IPS-15b (cell line): ENCODE data around the gene LRRN3.

Source experiments
- H3K27me3 ChIP-seq: one replicate; pipeline ENCODE4 v1.6.1; 2013; ENCODE audit warnings: low read length; ENCODE audit not compliant: control insufficient read depth, insufficient read depth
- H3K36me3 ChIP-seq: one replicate; pipeline ENCODE4 v1.6.1; 2013; ENCODE audit warnings: low read length; ENCODE audit not compliant: control insufficient read depth, insufficient read depth
- H3K4me1 ChIP-seq: one replicate; pipeline ENCODE4 v1.6.1; 2013; ENCODE audit warnings: mild to moderate bottlenecking, low read length; ENCODE audit not compliant: control insufficient read depth, insufficient read depth
- H3K4me3 ChIP-seq: one replicate; pipeline ENCODE4 v1.5.1; 2013; ENCODE audit warnings: low read depth, low read length
- H3K9ac ChIP-seq: one replicate; pipeline ENCODE4 v1.6.1; 2013; ENCODE audit warnings: low read depth, mild to moderate bottlenecking, low read length
- H3K9me3 ChIP-seq: one replicate; pipeline ENCODE4 v1.6.1; 2013; ENCODE audit warnings: mild to moderate bottlenecking, low read length; ENCODE audit not compliant: control insufficient read depth, insufficient read depth

LRRN3 gene

GRCh38 chr7:111145472-111145871 lies 54.5 kb downstream of the LRRN3 start:
- H3K4me1 ChIP-seq: no peaks in the 10 kb centered on the region
- no peaks in the 10 kb centered on the region for H3K9me3 ChIP-seq
- H3K27me3 ChIP-seq: no peaks in the 10 kb centered on the region
- no peaks in the 10 kb centered on the region for H3K36me3 ChIP-seq
- H3K4me3 ChIP-seq: no peak overlapping the region
- no peak overlapping the region for H3K9ac ChIP-seq

GRCh38 chr7:111146136-111146535 lies 55.2 kb downstream of the LRRN3 start:
- Histone ChIP-seq H3K9ac (no peak overlapping the region), H3K4me3 (no peak overlapping the region), H3K27me3 (no peaks in the 10 kb centered on the region), H3K9me3 (no peaks in the 10 kb centered on the region), H3K36me3 (no peaks in the 10 kb centered on the region), H3K4me1 (no peaks in the 10 kb centered on the region)

GRCh38 chr7:111147708-111148533 lies 57.0 kb downstream of the LRRN3 start:
- H3K4me1 ChIP-seq: no peaks in the 10 kb centered on the region
- H3K27me3 ChIP-seq: no peaks in the 10 kb centered on the region
- no peaks in the 10 kb centered on the region for H3K9me3 ChIP-seq
- no peak overlapping the region for H3K4me3 ChIP-seq
- no peaks in the 10 kb centered on the region for H3K36me3 ChIP-seq
- no peak overlapping the region for H3K9ac ChIP-seq

GRCh38 chr7:111150709-111151108 lies 59.8 kb downstream of the LRRN3 start:
- Histone ChIP-seq H3K9ac (no peak overlapping the region), H3K27me3 (no peaks in the 10 kb centered on the region), H3K4me1 (no peaks in the 10 kb centered on the region), H3K36me3 (no peaks in the 10 kb centered on the region), H3K4me3 (no peak overlapping the region), H3K9me3 (no peaks in the 10 kb centered on the region)

- Histone ChIP-seq H3K36me3 (no peaks in the 10 kb centered on the region), H3K4me3 (no peak overlapping the region), H3K4me1 (no peaks in the 10 kb centered on the region), H3K9me3 (no peaks in the 10 kb centered on the region), H3K27me3 (no peaks in the 10 kb centered on the region), H3K9ac (no peak overlapping the region)
These were observed 68.5 kb downstream of the LRRN3 start for GRCh38 chr7:111159426-111159825.

- no peaks in the 10 kb centered on the region for H3K4me1 ChIP-seq
These were observed 69.4 kb downstream of the LRRN3 start for GRCh38 chr7:111160297-111160696.

GRCh38 chr7:111162692-111163091 lies 71.8 kb downstream of the LRRN3 start:
- no peaks in the 10 kb centered on the region for H3K36me3 ChIP-seq
- no peaks in the 10 kb centered on the region for H3K9me3 ChIP-seq
- no peak overlapping the region for H3K4me3 ChIP-seq
- no peaks in the 10 kb centered on the region for H3K27me3 ChIP-seq
- no peak overlapping the region for H3K9ac ChIP-seq
- H3K4me1 ChIP-seq: no peaks in the 10 kb centered on the region

More at GRCh38 chr7:111160297-111160696, 69.4 kb downstream of the LRRN3 start:
- H3K9me3 ChIP-seq: no peaks in the 10 kb centered on the region
- no peaks in the 10 kb centered on the region for H3K27me3 ChIP-seq
- no peak overlapping the region for H3K4me3 ChIP-seq
- no peak overlapping the region for H3K9ac ChIP-seq
- H3K36me3 ChIP-seq: no peaks in the 10 kb centered on the region

- H3K9me3 ChIP-seq: no peaks in the 10 kb centered on the region
- H3K4me1 ChIP-seq: no peaks in the 10 kb centered on the region
- H3K27me3 ChIP-seq: no peaks in the 10 kb centered on the region
- no peak overlapping the region for H3K9ac ChIP-seq
- no peak overlapping the region for H3K4me3 ChIP-seq
- H3K36me3 ChIP-seq: no peaks in the 10 kb centered on the region
These were observed 73.5 kb downstream of the LRRN3 start for GRCh38 chr7:111164442-111164841.

GRCh38 chr7:111168182-111168581 lies 77.3 kb downstream of the LRRN3 start:
- H3K9ac ChIP-seq: no peak overlapping the region
- H3K4me1 ChIP-seq: no peaks in the 10 kb centered on the region

GRCh38 chr7:111172564-111173257 lies 81.8 kb downstream of the LRRN3 start:
- Histone ChIP-seq H3K36me3 (no peaks in the 10 kb centered on the region), H3K4me1 (no peaks in the 10 kb centered on the region), H3K9me3 (no peaks in the 10 kb centered on the region), H3K27me3 (no peaks in the 10 kb centered on the region), H3K4me3 (no peak overlapping the region), H3K9ac (no peak overlapping the region)

More at GRCh38 chr7:111168182-111168581, 77.3 kb downstream of the LRRN3 start:
- no peaks in the 10 kb centered on the region for H3K27me3 ChIP-seq
- no peaks in the 10 kb centered on the region for H3K9me3 ChIP-seq
- H3K36me3 ChIP-seq: no peaks in the 10 kb centered on the region
- H3K4me3 ChIP-seq: no peak overlapping the region

- H3K4me3 ChIP-seq: no peak overlapping the region
- H3K9ac ChIP-seq: no peak overlapping the region
- no peaks in the 10 kb centered on the region for H3K27me3 ChIP-seq
- H3K36me3 ChIP-seq: no peaks in the 10 kb centered on the region
- H3K9me3 ChIP-seq: no peaks in the 10 kb centered on the region
- H3K4me1 ChIP-seq: no peaks in the 10 kb centered on the region
These were observed 82.6 kb downstream of the LRRN3 start for GRCh38 chr7:111173528-111173927.

GRCh38 chr7:111173990-111174389 lies 83.1 kb downstream of the LRRN3 start:
- Histone ChIP-seq H3K36me3 (no peaks in the 10 kb centered on the region), H3K4me3 (no peak overlapping the region), H3K9ac (no peak overlapping the region), H3K9me3 (no peaks in the 10 kb centered on the region), H3K27me3 (no peaks in the 10 kb centered on the region), H3K4me1 (no peaks in the 10 kb centered on the region)
